RWPE1 (cell line): Measurements from ENCODE around the gene NLN.

ENCODE experiments used
- CTCF ChIA-PET: fragments of 350-600 bp; sonication (Branson Sonifier 250); formaldehyde crosslinking; extraction: SDS; loops from one replicate; lab custom pipeline; 2021; lab: Yijun Ruan, JAX
- POLR2A ChIA-PET: fragments of 400-600 bp; formaldehyde crosslinking; extraction: SDS; loops from one replicate; lab custom pipeline; 2020; ENCODE audit warnings: antibody characterized with exemption; ENCODE audit not compliant: low non-redundant PET; lab: Yijun Ruan, JAX
- DNase-seq: peaks from one replicate; pipeline ENCODE4 v3.0.0; 2012; ENCODE audit warnings: low spot score
- H3K27ac ChIP-seq: fragments of 450-650 bp; 2 replicates; pipeline ENCODE4 v1.5.1; 2017
- TF ChIP-seq, protein P1 (sequence below): fragments of 450-650 bp; conservative IDR thresholded peaks from 2 replicates; pipeline ENCODE4 v1.5.1; 2017; ENCODE audit warnings: low read depth, mild to moderate bottlenecking

NLN gene

DNA sequence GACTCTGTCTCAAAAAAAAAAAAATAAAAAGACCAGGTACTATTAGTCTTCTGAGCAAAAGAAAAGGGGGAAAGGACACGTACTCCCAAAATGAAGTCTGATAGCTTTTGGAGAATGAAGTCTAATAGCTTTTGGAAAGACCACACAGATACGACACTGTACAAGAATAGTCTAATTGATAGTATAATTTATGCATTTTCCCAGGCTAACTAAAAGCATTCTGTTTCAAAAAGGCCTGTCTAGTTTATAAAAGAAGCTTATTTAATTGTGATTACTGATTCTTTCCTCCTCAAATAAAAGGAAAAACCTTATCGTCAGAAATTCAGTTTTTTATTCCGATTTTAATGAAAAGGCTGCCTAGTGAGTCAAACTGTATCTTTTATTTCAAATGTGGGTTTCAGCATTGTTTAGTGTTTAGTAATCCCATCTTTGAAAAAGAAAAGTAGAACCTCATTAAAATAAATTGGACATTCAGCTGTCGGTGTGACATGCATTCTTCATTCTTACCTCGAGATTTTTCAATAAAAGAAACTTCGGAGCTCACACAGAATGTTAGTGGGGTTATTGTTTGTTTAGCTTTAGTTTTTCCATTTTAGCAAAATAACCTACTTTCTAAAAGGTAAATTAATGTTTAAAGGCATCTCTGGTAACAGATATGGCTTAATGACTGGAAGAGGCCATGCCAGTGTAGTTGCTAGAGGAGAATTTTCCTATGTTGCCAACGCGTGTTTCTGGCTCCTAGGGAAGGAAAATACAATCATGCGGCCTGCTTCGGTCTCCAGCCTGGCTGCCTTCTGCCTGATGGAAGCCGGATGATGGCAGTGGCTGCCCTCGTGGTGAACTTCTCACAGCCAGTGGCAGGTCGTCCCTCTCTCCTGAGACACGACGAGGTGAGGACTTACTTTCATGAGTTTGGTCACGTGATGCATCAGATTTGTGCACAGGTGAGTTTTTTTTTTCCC lies 70.0 kb downstream of the NLN start:
- TF ChIP-seq, protein P1, sequence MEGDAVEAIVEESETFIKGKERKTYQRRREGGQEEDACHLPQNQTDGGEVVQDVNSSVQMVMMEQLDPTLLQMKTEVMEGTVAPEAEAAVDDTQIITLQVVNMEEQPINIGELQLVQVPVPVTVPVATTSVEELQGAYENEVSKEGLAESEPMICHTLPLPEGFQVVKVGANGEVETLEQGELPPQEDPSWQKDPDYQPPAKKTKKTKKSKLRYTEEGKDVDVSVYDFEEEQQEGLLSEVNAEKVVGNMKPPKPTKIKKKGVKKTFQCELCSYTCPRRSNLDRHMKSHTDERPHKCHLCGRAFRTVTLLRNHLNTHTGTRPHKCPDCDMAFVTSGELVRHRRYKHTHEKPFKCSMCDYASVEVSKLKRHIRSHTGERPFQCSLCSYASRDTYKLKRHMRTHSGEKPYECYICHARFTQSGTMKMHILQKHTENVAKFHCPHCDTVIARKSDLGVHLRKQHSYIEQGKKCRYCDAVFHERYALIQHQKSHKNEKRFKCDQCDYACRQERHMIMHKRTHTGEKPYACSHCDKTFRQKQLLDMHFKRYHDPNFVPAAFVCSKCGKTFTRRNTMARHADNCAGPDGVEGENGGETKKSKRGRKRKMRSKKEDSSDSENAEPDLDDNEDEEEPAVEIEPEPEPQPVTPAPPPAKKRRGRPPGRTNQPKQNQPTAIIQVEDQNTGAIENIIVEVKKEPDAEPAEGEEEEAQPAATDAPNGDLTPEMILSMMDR, result no peak
- POLR2A ChIA-PET, result no interaction called here
- CTCF ChIA-PET, result interaction anchor here (0.6 kb wide), 1 partner anchor 38 kb away, joined by 3 read pairs; no protein-coding TSS in a partner anchor
- no peak overlapping the region for H3K27ac ChIP-seq
- DNase-seq, result no peak

DNA sequence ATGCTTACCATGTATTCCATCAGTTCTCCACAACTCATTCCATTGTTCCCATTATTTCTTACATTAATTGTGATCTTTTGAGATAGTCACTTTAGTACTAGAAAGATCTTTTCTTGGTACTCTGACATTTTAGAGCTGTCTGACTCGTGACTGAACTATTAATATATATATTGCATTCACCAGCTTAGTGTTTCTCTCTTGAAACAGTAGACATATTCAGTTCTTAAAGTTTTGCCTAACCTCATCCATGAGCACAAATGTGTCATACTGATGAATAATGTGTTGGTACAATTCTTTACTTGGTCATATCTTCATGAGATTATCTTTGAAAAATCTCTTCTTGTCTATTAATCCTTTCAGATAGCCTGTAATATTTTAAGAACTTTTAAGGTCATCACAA lies 74.3 kb downstream of the NLN start:
- CTCF ChIA-PET, result no interaction called here
- no peak overlapping the region for H3K27ac ChIP-seq
- DNase-seq, result no peak
- TF ChIP-seq, protein P1, result no peak
- POLR2A ChIA-PET, result no interaction called here

DNA sequence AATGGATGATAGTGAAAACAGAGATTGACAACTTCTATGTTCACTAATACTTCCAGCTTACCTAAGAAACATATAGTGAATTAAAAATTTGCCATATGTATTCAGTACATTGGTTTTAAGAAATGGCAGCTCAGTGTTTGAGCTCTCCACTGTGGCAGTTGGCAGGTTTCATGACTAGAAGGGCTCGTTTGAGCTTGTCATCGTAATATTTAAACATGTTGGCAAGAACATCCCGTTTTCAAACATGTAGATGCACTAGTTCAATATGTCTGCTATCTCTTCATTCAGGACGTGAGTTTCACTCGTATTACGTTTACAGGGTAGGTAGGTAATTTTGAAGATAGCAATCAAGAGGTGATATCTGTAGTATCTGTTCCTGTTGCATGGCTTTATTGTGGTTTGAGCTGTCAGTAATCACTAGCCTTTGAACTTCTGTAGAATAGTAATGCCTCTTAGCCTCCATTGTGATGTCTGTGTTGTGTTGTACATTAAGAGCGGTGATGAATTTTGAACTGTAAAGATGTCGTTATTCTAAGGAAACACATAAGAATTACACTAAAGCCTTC lies 74.8 kb downstream of the NLN start:
- ChIA-PET CTCF (no interaction called here), POLR2A (no interaction called here)
- TF ChIP-seq, protein P1, result no peak
- DNase-seq, result no peak
- no peak overlapping the region for H3K27ac ChIP-seq

DNA sequence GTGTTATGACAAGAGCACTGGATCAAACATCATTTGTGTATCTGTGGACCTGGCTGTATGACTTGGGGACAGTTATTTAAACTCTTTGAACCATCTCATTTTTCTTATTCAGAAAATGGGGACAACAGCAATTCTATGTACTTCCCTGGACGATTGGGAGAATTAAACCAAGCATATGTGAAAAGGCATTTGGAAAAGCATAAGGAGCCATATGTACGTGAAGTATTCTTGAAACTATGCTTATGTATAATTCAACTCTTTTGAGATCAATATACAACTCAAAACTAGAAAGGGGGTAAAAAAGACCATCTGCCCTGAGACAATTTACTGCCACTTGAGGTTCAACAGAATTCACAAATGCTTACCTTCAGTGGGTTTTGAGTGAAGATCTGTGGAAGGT lies 75.5 kb downstream of the NLN start:
- DNase-seq, result no peak
- CTCF ChIA-PET, result no interaction called here
- no peak overlapping the region for H3K27ac ChIP-seq
- POLR2A ChIA-PET, result no interaction called here
- TF ChIP-seq, protein P1, result no peak

DNA sequence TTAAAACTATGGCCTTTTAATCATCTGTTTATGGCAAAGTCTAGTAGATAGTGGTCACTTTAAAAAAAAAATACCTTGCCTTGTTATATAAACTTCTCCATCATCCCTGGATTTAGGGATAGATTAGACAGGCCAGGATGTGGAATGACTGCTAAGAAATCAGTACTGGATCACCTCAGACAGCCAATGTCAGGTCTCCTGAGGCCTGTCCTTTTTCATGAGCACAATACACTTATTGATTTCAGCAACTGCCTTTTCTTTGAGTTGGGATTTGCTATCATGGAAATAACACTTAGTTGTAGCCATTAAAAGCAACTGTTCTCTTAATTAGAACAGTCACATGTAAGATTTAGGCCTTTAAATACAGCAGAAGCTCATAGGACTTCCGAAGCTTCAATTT lies 77.9 kb downstream of the NLN start:
- H3K27ac ChIP-seq, result no peak overlapping the region
- DNase-seq, result no peak
- ChIA-PET POLR2A (no interaction called here), CTCF (interaction anchor here (1.4 kb wide), 1 partner anchor 12 kb away, joined by 3 read pairs; no protein-coding TSS in a partner anchor)
- TF ChIP-seq, protein P1, result no peak

DNA sequence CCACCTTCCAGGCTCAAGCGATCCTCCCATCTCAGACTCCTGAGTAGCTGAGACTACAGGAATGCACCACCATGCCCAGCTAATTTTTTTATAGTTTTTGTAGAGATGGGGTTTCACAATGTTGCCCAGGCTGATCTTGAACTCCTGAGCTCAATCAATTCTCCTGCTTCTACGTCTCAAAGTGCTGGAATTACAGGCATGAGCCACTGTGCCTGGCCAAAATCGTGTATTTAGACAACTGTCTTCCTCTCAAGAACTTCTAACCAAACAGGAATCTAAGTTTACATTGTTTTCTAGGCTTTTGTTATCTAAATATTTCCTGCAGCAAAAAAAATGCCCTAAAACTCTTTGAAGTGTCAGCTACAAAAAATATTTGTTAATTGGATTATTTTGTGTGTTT lies 78.8 kb downstream of the NLN start:
- no peak overlapping the region for H3K27ac ChIP-seq
- ChIA-PET POLR2A (no interaction called here), CTCF (no interaction called here)
- no peak for DNase-seq
- TF ChIP-seq, protein P1, result no peak
